CD14-positive monocyte (primary cell): ENCODE measurements around the gene HHEX. TPM values are rescaled to one million over a fixed set of nuclear protein-coding genes. Genes with fewer than 3 reads are reported as not detected.

Experiments used
- DNase-seq, 3 donors: peaks; one replicate each; pipeline ENCODE4 v3.0.0-alpha.2; 2011 to 2022
- H2AFZ ChIP-seq: 2 replicates; pipeline ENCODE4 v1.6.0; 2012; ENCODE audit warnings: mild to moderate bottlenecking, low read depth, low read length, inconsistent platforms; ENCODE audit not compliant: insufficient read depth, poor library complexity, severe bottlenecking
- H3K27ac ChIP-seq, 2 donors: 1 replicate in 1 of 2; 2 replicates in 1 of 2; pipeline ENCODE4 v1.5.1; 2012 to 2013; ENCODE audit warnings: low read length in 2 of 2, control low read depth in 1 of 2, inconsistent platforms in 1 of 2, low read depth in 1 of 2, mild to moderate bottlenecking in 1 of 2
- H3K27me3 ChIP-seq, 2 donors: one replicate each; pipeline versions ENCODE4 v1.6.0 to v1.6.1; 2011 to 2013; ENCODE audit warnings: low read length in 2 of 2; ENCODE audit not compliant: control insufficient read depth in 2 of 2, insufficient read depth in 2 of 2
- H3K36me3 ChIP-seq, 2 donors: replicated peaks in 1 of 2; 1 replicate in 1 of 2; 2 replicates in 1 of 2; pipeline versions ENCODE4 v1.5.1 to v1.6.1; 2012 to 2013; ENCODE audit warnings: low read length in 2 of 2, control low read depth in 1 of 2, inconsistent platforms in 1 of 2, mild to moderate bottlenecking in 1 of 2; ENCODE audit not compliant: insufficient read depth in 2 of 2, control insufficient read depth in 1 of 2
- H3K4me1 ChIP-seq, 2 donors: 1 replicate in 1 of 2; 2 replicates in 1 of 2; pipeline versions ENCODE4 v1.5.1 to v1.6.1; 2012 to 2013; ENCODE audit warnings: low read length in 2 of 2, control low read depth in 1 of 2, inconsistent platforms in 1 of 2, mild to moderate bottlenecking in 1 of 2, moderate library complexity in 1 of 2; ENCODE audit not compliant: insufficient read depth in 2 of 2, control insufficient read depth in 1 of 2
- H3K4me2 ChIP-seq: replicated peaks from 2 replicates; pipeline ENCODE3; 2012; ENCODE audit warnings: low read length, moderate library complexity, mild to moderate bottlenecking; ENCODE audit not compliant: poor library complexity, severe bottlenecking; ENCODE audit errors: extremely low read depth
- H3K4me3 ChIP-seq, 3 experiments: fragments of 200-600 bp in 1 of 3; sonication (generic) in 1 of 3; replicated peaks in 1 of 3; 1 replicate in 2 of 3; 2 replicates in 1 of 3; pipeline ENCODE4 v1.5.1; 2011 to 2013; ENCODE audit warnings: low read length in 3 of 3, mild to moderate bottlenecking in 3 of 3, control low read depth in 2 of 3, low read depth in 2 of 3, inconsistent platforms in 1 of 3, moderate library complexity in 1 of 3
- H3K79me2 ChIP-seq: 2 replicates; pipeline ENCODE4 v1.6.0; 2012; ENCODE audit warnings: mild to moderate bottlenecking, control low read depth, inconsistent platforms, low read length, moderate library complexity; ENCODE audit not compliant: insufficient read depth
- H3K9ac ChIP-seq: 2 replicates; pipeline ENCODE4 v1.6.0; 2017; ENCODE audit warnings: low read length, mild to moderate bottlenecking; ENCODE audit not compliant: insufficient read depth, poor library complexity, severe bottlenecking
- H3K9me3 ChIP-seq, 2 donors: replicated peaks in 1 of 2; 1 replicate in 1 of 2; 2 replicates in 1 of 2; pipeline versions ENCODE4 v1.5.1 to v1.6.1; 2012 to 2013; ENCODE audit warnings: low read length in 2 of 2, control low read depth in 1 of 2; ENCODE audit not compliant: control insufficient read depth in 1 of 2, insufficient read depth in 1 of 2
- H4K20me1 ChIP-seq: 2 replicates; pipeline ENCODE4 v1.6.0; 2012; ENCODE audit warnings: mild to moderate bottlenecking, low read length, control low read depth, moderate library complexity; ENCODE audit not compliant: insufficient read depth
- H3K27ac Mint-ChIP-seq, 7 donors: one replicate each; pipeline ENCODE4 v1.8.0; 2020; ENCODE audit warnings: mild to moderate bottlenecking in 7 of 7, mixed read lengths in 7 of 7, moderate library complexity in 6 of 7, inconsistent platforms in 2 of 7
- H3K27me3 Mint-ChIP-seq, 3 donors: one replicate each; pipeline ENCODE4 v1.8.0; 2021 to 2022; ENCODE audit warnings: low read depth in 3 of 3, mild to moderate bottlenecking in 3 of 3, mixed read lengths in 3 of 3, moderate library complexity in 3 of 3, inconsistent platforms in 1 of 3
- H3K36me3 Mint-ChIP-seq, 2 donors: one replicate each; pipeline ENCODE4 v1.8.0; 2020; ENCODE audit warnings: mixed read lengths in 2 of 2, inconsistent platforms in 1 of 2, mild to moderate bottlenecking in 1 of 2
- H3K4me1 Mint-ChIP-seq: one replicate; pipeline ENCODE4 v1.8.0; 2020; ENCODE audit warnings: mild to moderate bottlenecking, mixed read lengths
- H3K4me3 Mint-ChIP-seq, 2 donors: one replicate each; pipeline ENCODE4 v1.8.0; 2020; ENCODE audit warnings: mild to moderate bottlenecking in 2 of 2, mixed read lengths in 2 of 2, moderate library complexity in 1 of 2
- H3K9me3 Mint-ChIP-seq, 7 donors: one replicate each; pipeline ENCODE4 v1.8.0; 2020 to 2022; ENCODE audit warnings: mixed read lengths in 7 of 7, mild to moderate bottlenecking in 6 of 7, moderate library complexity in 6 of 7, inconsistent platforms in 2 of 7
- WGBS: methylation state at CpG from one replicate; pipeline ENCODE4 v1.1.5; 2013; ENCODE audit warnings: missing lambda C conversion rate; ENCODE audit not compliant: insufficient coverage; 5-methylcytosine and 5-hydroxymethylcytosine counted together
- intact Hi-C, 2 donors: fragments of 100-400 bp; cut with micrococcal nuclease; formaldehyde crosslinking; loops; one replicate each; pipeline versions ENCODE4 v1.15.0 to v1.15.1; 2023
- polyA plus RNA-seq, 3 donors: library from polyadenylated mRNA; depleted of rRNA in 1 of 3; unstranded in 2 of 3; stranded (reverse) in 1 of 3; fragments of 300-500 nt in 2 of 3; fragments of >200 nt in 1 of 3; fragmentation: Illumina TruSeq in 2 of 3; gene quantifications; 1 replicate in 2 of 3; 2 replicates in 1 of 3; pipeline ENCODE4 v1.2.3, GENCODE V29; 2012 to 2021
- TF ChIP-seq, protein P1 (sequence below): fragments of 200-600 bp; IDR thresholded peaks from one replicate; pipeline ENCODE4 v1.8.0; 2022; ENCODE audit warnings: antibody characterized with exemption, mild to moderate bottlenecking

HHEX gene
- polyA plus RNA-seq, 3 donors, result 33.6 to 54.6 (median 51.2) TPM

DNA sequence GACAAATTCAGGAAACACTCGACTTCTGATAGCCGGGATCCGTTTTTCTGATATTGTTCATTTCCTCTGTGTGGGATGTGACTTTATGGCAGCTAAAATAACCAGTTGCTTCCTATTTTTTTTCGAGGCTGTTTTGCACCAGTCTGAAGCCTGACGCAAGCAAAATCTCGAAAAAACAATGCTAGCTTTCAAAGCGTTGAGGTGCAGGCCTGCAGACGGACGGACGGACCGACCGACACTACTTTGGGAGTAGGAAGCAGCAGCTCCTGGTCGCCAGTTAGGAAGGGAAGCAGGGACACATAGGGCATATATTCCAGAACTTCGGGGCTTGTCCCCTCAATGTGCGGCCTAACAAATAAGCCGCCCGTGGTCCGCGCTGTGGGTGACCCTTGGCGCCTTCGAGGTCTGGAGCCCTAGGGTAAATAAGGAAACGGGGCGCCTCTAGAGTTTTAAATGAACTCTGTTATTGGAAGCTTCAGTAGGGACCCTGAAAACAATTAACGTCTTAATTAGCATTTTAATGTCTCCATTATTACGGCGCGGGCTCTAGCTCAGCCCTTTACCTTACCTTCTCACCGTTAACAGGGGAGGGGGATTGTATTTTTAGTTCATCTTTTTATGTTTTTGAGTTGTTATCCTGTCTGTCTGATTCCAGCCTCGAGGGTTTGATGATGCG is 1.3 kb downstream of the HHEX start:
- peak; percentile 33 to 58 (median 47) for DNase-seq

DNA sequence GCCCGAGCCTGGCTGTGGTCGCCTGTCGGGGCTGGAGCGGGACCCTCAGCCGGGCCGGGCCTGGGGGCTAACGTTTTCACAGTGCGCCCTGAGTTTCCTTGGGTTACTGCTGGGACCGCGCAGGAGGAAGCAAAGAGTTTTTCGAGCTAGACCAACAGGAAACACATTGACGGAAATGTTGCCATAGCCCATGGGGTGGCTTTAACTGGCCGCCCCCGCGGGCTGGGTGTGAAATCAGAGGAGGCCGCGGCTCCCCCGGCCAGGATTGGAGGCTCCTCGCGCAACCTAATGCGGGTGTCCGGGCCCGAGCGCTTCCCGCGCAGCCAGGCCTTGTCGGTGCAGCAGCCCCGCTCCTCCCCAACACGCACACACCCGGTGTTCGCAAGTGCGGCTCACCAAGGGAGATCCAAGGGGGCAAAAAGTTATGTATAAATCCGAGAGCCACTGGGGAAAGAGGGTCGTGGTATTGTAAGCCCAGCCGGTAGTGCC is 1.9 kb downstream of the HHEX start:
- Mint-ChIP-seq H3K36me3 (peaks cover 34 to 47% of the 10 kb centered on the region in 2 donors), H3K27ac (peak overlapping the region; percentile 95 to 98 (median 96)), H3K27me3 (no peaks in the 10 kb centered on the region), H3K4me3 (peak overlapping the region; percentile 97 to 100), H3K4me1 (peaks cover 63% of the 10 kb centered on the region), H3K9me3 (peaks cover 0 to 2% (median 0%) of the 10 kb centered on the region in 7 donors)
- Histone ChIP-seq H3K9me3 (no peaks in the 10 kb centered on the region), H3K4me2 (peak overlapping the region; percentile 98), H4K20me1 (peaks cover 68% of the 10 kb centered on the region), H3K4me1 (peaks cover 25 to 51% of the 10 kb centered on the region in 2 donors), H3K27ac (peak overlapping the region; percentile 79 to 93), H2AFZ (peak overlapping the region; percentile 70), H3K4me3 (peak overlapping the region; percentile 68 to 86 (median 82)), H3K9ac (peak overlapping the region; percentile 94), H3K79me2 (peaks cover 81% of the 10 kb centered on the region), H3K36me3 (peaks cover 32 to 33% of the 10 kb centered on the region in 2 donors), H3K27me3 (no peaks in the 10 kb centered on the region)
- under 1% methylated on average over 21 of the region's 35 CpGs for WGBS
- TF ChIP-seq, protein P1, sequence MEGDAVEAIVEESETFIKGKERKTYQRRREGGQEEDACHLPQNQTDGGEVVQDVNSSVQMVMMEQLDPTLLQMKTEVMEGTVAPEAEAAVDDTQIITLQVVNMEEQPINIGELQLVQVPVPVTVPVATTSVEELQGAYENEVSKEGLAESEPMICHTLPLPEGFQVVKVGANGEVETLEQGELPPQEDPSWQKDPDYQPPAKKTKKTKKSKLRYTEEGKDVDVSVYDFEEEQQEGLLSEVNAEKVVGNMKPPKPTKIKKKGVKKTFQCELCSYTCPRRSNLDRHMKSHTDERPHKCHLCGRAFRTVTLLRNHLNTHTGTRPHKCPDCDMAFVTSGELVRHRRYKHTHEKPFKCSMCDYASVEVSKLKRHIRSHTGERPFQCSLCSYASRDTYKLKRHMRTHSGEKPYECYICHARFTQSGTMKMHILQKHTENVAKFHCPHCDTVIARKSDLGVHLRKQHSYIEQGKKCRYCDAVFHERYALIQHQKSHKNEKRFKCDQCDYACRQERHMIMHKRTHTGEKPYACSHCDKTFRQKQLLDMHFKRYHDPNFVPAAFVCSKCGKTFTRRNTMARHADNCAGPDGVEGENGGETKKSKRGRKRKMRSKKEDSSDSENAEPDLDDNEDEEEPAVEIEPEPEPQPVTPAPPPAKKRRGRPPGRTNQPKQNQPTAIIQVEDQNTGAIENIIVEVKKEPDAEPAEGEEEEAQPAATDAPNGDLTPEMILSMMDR, result no peak
- intact Hi-C loops, result loop anchor here (2.0 to 10.0 kb wide), 4 partner anchors 63 to 156 kb away; partner anchors contain the start of genes EXOC6 (in 2 of the 2) and KIF11 (in 1 of the 2)
- peak; percentile 63 to 86 (median 68) for DNase-seq

More for the DNA sequence above, 1.3 kb downstream of the HHEX start:
- Histone ChIP-seq H4K20me1 (peaks cover 63% of the 10 kb centered on the region), H3K79me2 (peaks cover 87% of the 10 kb centered on the region), H3K9ac (peak overlapping the region; percentile 94), H3K4me3 (peak overlapping the region; percentile 68 to 86 (median 82)), H3K4me1 (peaks cover 28 to 51% of the 10 kb centered on the region in 2 donors), H3K27me3 (no peaks in the 10 kb centered on the region), H3K9me3 (no peaks in the 10 kb centered on the region), H3K36me3 (peaks cover 30 to 32% of the 10 kb centered on the region in 2 donors), H3K27ac (peak overlapping the region; percentile 79 to 93), H3K4me2 (peak overlapping the region; percentile 98), H2AFZ (peak overlapping the region; percentile 70)
- Mint-ChIP-seq H3K4me1 (peaks cover 63% of the 10 kb centered on the region), H3K9me3 (peaks cover 0 to 6% (median 2%) of the 10 kb centered on the region in 7 donors), H3K27ac (peak overlapping the region; percentile 95 to 98 (median 96)), H3K27me3 (no peaks in the 10 kb centered on the region), H3K4me3 (peak overlapping the region; percentile 97 to 100), H3K36me3 (peaks cover 32 to 47% of the 10 kb centered on the region in 2 donors)
- TF ChIP-seq, protein P1, result no peak
- 0% methylated on average over 23 of the region's 30 CpGs for WGBS
- intact Hi-C loops, result loop anchor here (2.0 to 10.0 kb wide), 4 partner anchors 64 to 156 kb away; partner anchors contain the start of genes EXOC6 (in 2 of the 2) and KIF11 (in 1 of the 2)
